Peyer's patch (tissue), 4 donors: ENCODE results near the gene ZNF587. TPM values are rescaled to one million over a fixed set of nuclear protein-coding genes. Genes with fewer than 3 reads are reported as not detected.
"Not testable (repeated sequence)": the region's sequence is repeated elsewhere in the genome, so short reads cannot be mapped to it uniquely, and the experiment has no call there.

Experiments used
- DNase-seq, 3 donors: peaks; one replicate each; pipeline ENCODE4 v3.0.0-alpha.2; 2017 to 2019
- H3K27ac ChIP-seq, 4 donors: fragments of 200-600 bp; sonication (generic); one replicate each; pipeline ENCODE4 v1.5.1; 2016 to 2019
- H3K27me3 ChIP-seq, 2 donors: fragments of 200-600 bp; sonication (generic); one replicate each; pipeline ENCODE4 v1.5.1; 2019
- H3K36me3 ChIP-seq, 3 donors: fragments of 200-600 bp; sonication (generic); one replicate each; pipeline ENCODE4 v1.5.1; 2016 to 2019
- H3K4me1 ChIP-seq, 4 donors: fragments of 200-600 bp; sonication (generic); one replicate each; pipeline ENCODE4 v1.5.1; 2016 to 2019
- H3K4me3 ChIP-seq, 4 donors: fragments of 200-600 bp; sonication (generic); 1 replicate in 3 of 4; 2 replicates in 1 of 4; pipeline ENCODE4 v1.5.1; 2016 to 2019; ENCODE audit warnings: mild to moderate bottlenecking in 1 of 4
- H3K9me3 ChIP-seq, 4 donors: fragments of 200-600 bp; sonication (generic); one replicate each; pipeline ENCODE4 v1.5.1; 2016 to 2019; ENCODE audit warnings: mild to moderate bottlenecking in 1 of 4
- CTCF ChIP-seq, 6 experiments: fragments of 450-650 bp in 4 of 6; fragments of 200-600 bp in 2 of 6; sonication (generic) in 1 of 6; IDR thresholded peaks; one replicate each; pipeline ENCODE4 v1.5.1; 2017 to 2019; ENCODE audit warnings: antibody characterized with exemption in 6 of 6, mild to moderate bottlenecking in 3 of 6, moderate library complexity in 1 of 6
- POLR2A ChIP-seq, 2 donors: fragments of 450-650 bp; IDR thresholded peaks; one replicate each; pipeline ENCODE4 v1.5.1; 2017; ENCODE audit warnings: antibody characterized with exemption in 2 of 2, mild to moderate bottlenecking in 2 of 2, moderate library complexity in 2 of 2
- total RNA-seq, 4 donors: library from RNA; depleted of rRNA; stranded (reverse); fragments of >200 nt; gene quantifications; one replicate each; pipeline ENCODE4 v1.1.0, GENCODE V29; 2016

Gene ZNF587
- total RNA-seq, 4 donors from 2014 or later = 35.7 to 74.7 (median 62.8) TPM

GRCh38 chr19:57867868-57868492, 18.3 kb downstream of the ZNF587 start:
- H3K4me1 ChIP-seq = no peaks in the 10 kb centered on the region
- H3K9me3 ChIP-seq = peaks cover 0 to 65% (median 10%) of the 10 kb centered on the region in 4 donors
- H3K36me3 ChIP-seq = peaks cover 0 to 58% (median 10%) of the 10 kb centered on the region in 3 donors
- H3K4me3 ChIP-seq = no peak overlapping the region
- H3K27me3 ChIP-seq = no peaks in the 10 kb centered on the region
- no peak overlapping the region for H3K27ac ChIP-seq
- TF ChIP-seq CTCF (IDR thresholded peaks at IDR 0.05) = no peak
- TF ChIP-seq POLR2A (IDR thresholded peaks at IDR 0.05) = no peak
- DNase-seq = no peak

- Histone ChIP-seq H3K36me3 (peaks cover 0 to 55% (median 8%) of the 10 kb centered on the region in 3 donors), H3K9me3 (peaks cover 0 to 78% (median 16%) of the 10 kb centered on the region in 4 donors)
- DNase-seq, H3K4me3 ChIP-seq, H3K4me1 ChIP-seq, H3K27me3 ChIP-seq, H3K27ac ChIP-seq: not testable (repeated sequence)
Observed at GRCh38 chr19:57869655-57870054, 20.0 kb downstream of the ZNF587 start.

GRCh38 chr19:57870225-57870624, 20.6 kb downstream of the ZNF587 start:
- Histone ChIP-seq H3K4me1 (no peaks in the 10 kb centered on the region), H3K27me3 (no peaks in the 10 kb centered on the region), H3K27ac (no peak overlapping the region), H3K36me3 (peaks cover 0 to 51% (median 8%) of the 10 kb centered on the region in 3 donors), H3K9me3 (peaks cover 0 to 82% (median 16%) of the 10 kb centered on the region in 4 donors), H3K4me3 (no peak overlapping the region)
- no peak for TF ChIP-seq POLR2A (IDR thresholded peaks at IDR 0.05)
- no peak for TF ChIP-seq CTCF (IDR thresholded peaks at IDR 0.05)
- DNase-seq = no peak

- H3K36me3 ChIP-seq = peaks cover 0 to 50% (median 0%) of the 10 kb centered on the region in 3 donors
- no peaks in the 10 kb centered on the region for H3K27me3 ChIP-seq
- no peaks in the 10 kb centered on the region for H3K4me1 ChIP-seq
- peaks cover 0 to 87% (median 17%) of the 10 kb centered on the region in 4 donors for H3K9me3 ChIP-seq
- no peak overlapping the region for H3K27ac ChIP-seq
- no peak overlapping the region for H3K4me3 ChIP-seq
- no peak for DNase-seq
- TF ChIP-seq POLR2A (IDR thresholded peaks at IDR 0.05) (no peak), CTCF (IDR thresholded peaks at IDR 0.05) (no peak)
Observed at GRCh38 chr19:57872450-57872849, 22.8 kb downstream of the ZNF587 start.

GRCh38 chr19:57873883-57874799, 24.5 kb downstream of the ZNF587 start:
- peaks cover 0 to 84% (median 13%) of the 10 kb centered on the region in 4 donors for H3K9me3 ChIP-seq
- DNase-seq, H3K27me3 ChIP-seq, H3K4me3 ChIP-seq, H3K4me1 ChIP-seq, H3K27ac ChIP-seq: not testable (repeated sequence)
- peaks cover 0 to 49% (median 0%) of the 10 kb centered on the region in 3 donors for H3K36me3 ChIP-seq

GRCh38 chr19:57886046-57886445, 36.4 kb downstream of the ZNF587 start:
- DNase-seq = no peak
- Histone ChIP-seq H3K4me3 (no peak overlapping the region), H3K27me3 (no peaks in the 10 kb centered on the region), H3K4me1 (peaks cover 0 to 7% (median 0%) of the 10 kb centered on the region in 4 donors), H3K36me3 (peaks cover 0 to 25% (median 0%) of the 10 kb centered on the region in 3 donors), H3K27ac (no peak overlapping the region), H3K9me3 (peaks cover 0 to 23% (median 0%) of the 10 kb centered on the region in 4 donors)
- TF ChIP-seq POLR2A (IDR thresholded peaks at IDR 0.05) (no peak), CTCF (IDR thresholded peaks at IDR 0.05) (no peak)
